Stimulated activated CD8-positive, alpha-beta memory T cell treated with anti-CD3 and anti-CD28 coated beads, Interleukin-7, amount 100 ng/mL, for 1 hour (primary cell): Measurements from ENCODE around the gene SAMD3.
"Not testable (repeated sequence)": the region's sequence is repeated elsewhere in the genome, so short reads cannot be mapped to it uniquely, and the experiment has no call there.

Experiments
- DNase-seq, 2 donors: peaks; one replicate each; pipeline ENCODE4 v3.0.0-alpha.2; 2020; ENCODE audit warnings: low read depth in 2 of 2

SAMD3 gene

GRCh38 chr6:130178692-130179091 lies 44.1 kb downstream of the SAMD3 start:
- DNase-seq, result no peak

DNA sequence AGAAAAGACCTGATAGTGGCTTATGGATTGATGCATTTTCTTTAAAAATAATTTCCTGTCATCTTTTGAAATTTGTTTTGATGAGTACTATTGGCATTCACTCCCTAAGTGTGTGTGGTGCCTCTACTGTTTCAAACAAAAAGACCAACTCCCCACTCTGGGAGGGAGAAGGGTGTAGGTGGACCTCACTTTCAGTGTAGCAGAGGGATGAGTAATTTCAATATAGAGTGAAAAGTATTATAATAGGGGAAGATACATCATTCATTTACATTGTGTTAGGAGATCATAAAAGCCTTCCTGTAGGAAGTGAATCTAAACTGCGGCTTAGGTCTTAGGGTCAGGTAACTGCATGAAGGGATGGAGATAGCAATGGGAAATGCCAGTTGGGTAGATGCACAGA lies 46.4 kb downstream of the SAMD3 start:
- DNase-seq, result no peak

DNA sequence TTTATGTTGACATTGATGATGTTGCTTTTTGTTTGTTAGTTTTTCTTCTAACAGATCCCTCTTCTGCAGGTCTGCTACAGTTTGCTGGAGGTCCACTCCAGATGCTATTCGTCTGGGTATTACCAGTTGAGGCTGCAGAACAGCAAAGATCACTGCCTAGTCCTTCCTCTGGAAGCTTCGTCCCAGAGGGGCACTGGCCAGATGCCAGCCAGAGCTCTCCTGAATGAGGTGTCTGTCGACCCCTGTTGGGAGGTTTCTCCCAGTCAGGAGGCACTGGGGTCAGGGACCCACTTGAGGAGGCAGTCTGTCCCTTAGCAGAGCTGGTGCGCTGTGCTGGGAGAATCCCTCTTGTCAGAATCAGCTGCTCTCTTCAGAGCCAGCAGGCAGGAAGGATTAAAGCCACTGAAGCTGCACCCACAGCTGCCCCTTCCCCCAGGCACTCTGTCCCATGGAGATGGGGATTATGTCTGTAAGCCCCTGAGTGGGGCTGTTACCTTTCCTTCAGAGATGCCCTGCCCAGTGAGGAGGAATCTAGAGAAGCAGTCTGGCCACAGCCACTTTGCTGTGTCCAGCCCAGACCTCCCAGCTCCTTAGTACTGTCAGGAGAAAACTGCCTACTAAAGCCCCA lies 49.3 kb downstream of the SAMD3 start:
- not testable (repeated sequence) for DNase-seq

DNA sequence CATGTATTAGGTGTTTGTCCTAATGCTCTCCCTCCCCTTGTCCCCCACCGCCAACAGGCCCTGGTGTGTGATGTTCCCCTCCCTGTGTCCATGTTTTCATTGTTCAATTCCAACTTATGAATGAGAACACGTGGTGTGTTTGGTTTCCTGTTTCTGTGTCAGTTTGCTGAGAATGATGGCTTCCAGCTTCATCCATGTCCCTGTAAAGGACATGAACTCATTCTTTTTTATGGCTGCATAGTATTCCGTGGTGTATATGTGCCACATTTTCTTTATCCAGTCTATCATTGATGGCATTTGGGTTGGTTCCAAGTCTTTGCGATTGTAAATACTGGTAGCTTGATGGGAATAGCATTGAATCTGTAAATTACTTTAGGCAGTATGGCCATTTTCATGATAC lies 52.6 kb downstream of the SAMD3 start:
- DNase-seq, result not testable (repeated sequence)

DNA sequence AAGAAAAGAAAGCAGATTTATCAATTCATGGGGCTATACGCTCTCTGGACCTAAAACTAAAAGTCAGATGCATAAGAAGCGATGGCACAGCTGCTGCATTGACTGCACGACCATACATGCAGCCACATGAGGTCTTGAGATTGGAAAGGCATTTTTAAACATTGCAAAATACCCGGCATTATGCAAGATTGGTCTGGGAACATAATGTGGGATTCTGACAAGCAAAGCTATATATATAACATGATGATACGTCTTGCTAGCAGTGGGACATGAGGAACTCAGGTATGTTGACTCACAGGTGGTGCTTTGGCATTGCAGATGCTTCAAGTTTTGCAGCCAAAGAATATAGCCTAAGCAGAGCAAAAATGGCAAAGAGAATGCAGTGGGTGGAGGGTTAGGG lies 55.1 kb downstream of the SAMD3 start:
- DNase-seq, result no peak

DNA sequence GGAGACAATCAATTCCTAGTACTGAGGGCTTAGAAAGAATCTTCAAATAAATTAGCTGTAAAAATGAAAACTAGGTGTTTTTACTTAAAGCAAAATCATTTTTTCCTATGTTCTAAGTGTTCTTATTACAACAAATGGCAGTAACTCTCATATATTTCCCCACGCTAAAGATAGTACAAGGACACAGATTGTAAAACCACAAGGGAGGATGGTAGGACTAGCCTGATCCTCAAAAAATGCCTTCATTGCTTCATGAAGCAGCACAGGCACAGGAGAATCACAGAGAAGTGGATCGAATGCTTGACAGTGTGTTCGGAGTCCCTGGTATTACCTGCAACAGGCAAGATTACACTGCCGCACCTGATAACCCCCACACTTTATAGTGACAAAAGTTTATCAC lies 58.5 kb downstream of the SAMD3 start:
- DNase-seq, result no peak

DNA sequence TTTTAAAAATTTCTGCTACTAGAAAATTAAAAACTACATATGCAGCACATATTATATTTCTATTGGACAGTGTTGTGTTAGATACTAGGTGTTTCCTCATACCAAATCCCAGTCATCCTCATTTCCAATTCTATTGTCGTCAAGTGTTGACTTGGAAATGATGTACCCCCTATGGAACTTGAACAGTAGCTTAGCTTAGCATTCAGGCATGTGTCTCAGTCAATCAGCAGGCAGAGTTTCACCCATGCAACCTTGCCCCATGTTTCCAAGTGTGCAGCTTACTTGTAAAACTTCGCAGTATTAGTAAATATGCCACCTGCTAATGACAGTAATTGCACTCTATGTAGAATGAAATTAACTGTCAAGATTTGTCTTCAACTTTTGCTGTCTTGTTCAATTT lies 59.5 kb downstream of the SAMD3 start:
- DNase-seq, result no peak

GRCh38 chr6:130162421-130162820 lies 60.3 kb downstream of the SAMD3 start:
- DNase-seq, result no peak

GRCh38 chr6:130161683-130162404 lies 60.9 kb downstream of the SAMD3 start:
- no peak for DNase-seq

- no peak for DNase-seq
These were observed 62.8 kb downstream of the SAMD3 start for GRCh38 chr6:130159956-130160355.

DNA sequence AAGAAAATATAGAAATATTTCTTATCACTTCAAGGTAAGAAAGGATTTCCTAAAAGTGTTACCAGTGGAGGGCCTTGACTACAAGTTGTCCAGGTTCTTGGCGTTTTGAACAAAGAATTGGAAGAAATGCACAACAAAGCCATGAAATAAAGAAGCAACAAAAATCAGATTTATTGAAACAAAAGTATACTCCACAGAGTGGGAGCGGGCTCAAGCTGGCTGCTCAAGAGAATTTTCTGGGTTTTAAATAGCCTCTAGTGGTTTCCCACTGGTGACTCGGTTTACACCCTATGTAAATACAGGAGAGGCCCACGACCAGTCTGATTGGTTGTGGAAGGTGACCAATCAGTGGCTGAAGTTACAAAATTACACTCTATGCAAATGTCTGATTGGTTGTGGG lies 64.2 kb downstream of the SAMD3 start:
- no peak for DNase-seq

GRCh38 chr6:130158056-130158455 lies 64.7 kb downstream of the SAMD3 start:
- no peak for DNase-seq

GRCh38 chr6:130156908-130157307 lies 65.8 kb downstream of the SAMD3 start:
- no peak for DNase-seq

DNA sequence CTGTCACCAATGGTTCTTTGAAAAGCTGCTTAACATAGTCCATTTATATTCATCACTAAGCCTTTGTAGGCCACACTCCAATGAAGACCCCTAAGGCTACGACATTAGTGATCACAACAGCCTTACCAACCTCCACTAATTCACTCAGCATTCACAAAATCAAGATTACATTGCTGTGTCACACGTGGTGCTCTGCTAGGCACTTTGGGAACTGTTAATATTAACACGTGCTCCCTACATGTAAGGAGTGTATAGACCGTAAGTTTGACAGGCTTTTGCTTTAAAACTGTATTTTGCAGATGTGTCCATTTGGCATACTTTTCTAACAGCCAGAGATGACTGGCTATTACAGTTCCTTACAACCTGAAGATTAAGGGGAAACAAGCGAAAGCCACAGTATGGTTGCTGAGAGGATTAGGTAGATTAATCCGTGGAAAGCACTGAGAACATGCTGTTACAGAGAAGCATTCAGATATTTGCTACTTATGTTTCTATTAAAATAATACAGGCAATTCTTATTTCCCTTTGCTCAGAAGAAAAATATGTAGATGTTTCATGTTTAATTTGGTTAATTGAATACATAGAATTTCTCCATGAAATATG lies 69.7 kb downstream of the SAMD3 start:
- DNase-seq, result no peak

- no peak for DNase-seq
These were observed 71.8 kb downstream of the SAMD3 start for GRCh38 chr6:130150906-130151305.

DNA sequence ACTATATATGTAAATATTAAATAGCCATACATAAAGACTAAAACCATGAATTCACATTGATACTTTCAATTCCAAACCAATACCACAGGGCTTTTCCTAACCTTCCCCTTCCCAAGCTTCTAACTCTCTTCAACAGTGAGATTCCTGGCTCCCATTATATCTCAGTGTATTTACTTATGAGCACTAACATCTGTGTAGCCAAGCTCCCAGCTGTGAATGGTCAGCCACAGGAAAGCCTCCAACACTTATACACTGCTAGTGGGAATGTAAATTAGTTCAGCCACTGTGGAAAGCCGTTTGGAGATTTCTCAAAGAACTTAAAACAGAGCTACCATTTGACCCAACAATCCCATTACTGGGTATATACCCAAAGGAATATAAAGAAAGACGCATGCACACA lies 73.7 kb downstream of the SAMD3 start:
- DNase-seq, result not testable (repeated sequence)

GRCh38 chr6:130148181-130148580 lies 74.6 kb downstream of the SAMD3 start:
- no peak for DNase-seq

GRCh38 chr6:130147111-130147510 lies 75.6 kb downstream of the SAMD3 start:
- DNase-seq, result no peak

DNA sequence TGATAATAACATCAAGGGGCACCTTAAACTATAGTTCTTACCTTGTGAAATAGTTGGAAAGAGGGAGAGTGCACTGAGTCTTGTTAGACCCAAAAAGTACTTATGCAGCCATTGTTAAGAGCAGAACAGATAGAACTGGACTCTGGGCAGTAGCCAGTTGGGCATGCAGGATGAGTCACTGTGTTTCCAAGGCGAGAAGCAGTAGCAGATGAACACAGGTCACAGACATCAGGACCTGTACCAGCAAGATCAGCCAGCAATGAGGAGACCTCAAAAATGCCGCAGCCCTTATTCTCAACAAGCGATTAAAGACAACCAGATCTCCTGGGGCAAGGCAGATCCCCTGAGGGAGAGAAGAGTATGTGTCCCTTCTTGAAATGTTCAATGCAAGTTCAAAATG lies 79.0 kb downstream of the SAMD3 start:
- DNase-seq, result no peak

DNA sequence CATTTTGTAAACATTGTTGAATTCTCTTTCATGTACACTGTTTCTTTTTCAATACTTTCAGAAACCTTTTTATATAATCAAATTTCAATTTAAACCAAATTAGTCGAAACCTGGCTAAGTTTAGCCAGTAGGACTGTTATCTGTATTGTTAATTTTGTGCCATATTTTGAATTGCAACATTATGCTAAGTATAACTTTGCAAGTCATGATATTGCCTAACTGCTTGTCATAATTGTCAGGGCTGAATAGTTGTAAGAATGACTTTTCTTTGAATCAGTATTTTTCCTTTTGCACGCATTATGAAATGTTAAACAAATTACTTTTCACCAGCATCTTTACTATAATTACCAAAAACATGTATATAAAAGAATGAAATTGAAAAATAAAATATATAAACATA lies 82.7 kb downstream of the SAMD3 start:
- no peak for DNase-seq

DNA sequence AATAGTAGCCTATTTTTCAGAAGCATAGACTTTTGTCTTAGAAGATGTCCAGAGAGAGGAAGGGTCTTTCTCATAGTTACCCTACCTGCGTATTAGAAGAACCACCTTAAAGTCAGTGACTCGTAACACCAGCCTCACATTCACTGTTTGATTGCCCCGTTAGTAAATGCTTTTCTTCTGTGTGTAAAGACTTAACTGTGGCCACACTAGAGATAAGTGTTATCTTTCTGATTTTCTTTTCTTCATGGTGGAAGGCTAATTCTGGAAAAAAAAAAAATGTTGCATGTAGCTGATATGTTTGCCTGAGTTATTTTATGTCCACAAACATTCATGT lies 83.9 kb downstream of the SAMD3 start:
- no peak for DNase-seq

DNA sequence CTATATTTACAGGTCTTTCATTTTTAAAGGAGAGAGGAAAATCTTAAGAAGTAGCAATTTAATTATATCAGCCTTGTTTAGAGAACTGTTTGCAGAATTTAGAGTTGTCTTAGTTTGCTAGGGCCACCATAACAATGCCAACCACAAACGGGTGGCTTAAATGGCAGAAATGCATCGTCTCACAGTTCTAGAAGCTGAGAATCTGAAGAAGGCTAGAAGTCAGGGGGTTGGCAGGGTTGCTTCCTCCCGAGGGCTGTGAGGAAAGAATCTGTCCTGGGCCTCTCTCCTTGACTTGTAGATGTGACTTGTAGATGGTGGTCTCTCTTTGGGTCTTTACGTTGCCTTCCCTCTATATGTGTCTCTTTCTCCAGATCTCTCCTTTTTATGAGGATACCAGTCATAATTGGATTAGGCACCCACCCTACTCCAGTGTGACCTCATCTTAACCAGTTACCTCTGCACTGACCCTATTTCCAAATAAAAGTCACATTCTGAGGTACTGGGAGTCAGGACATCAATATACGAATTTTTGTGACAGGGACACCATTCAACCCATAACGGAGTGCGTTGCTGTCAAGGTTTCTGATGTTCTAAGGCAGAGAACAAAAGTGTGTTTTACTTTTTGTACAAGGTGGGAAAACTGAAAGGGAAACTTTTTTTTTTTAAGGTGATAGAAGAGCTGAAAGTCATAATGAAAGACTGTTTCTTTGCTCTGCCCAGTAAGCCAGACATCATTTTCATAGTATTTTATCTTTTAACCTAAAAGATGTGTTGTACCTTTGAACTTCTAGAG lies 84.4 kb downstream of the SAMD3 start:
- no peak for DNase-seq

- no peak for DNase-seq
These were observed 86.0 kb downstream of the SAMD3 start for GRCh38 chr6:130136798-130137197.
